PC-3 (cell line): ENCODE results near the gene MEIOSIN. TPM values are rescaled to one million over a fixed set of nuclear protein-coding genes. Genes with fewer than 3 reads are reported as not detected.

Experiments used
- ATAC-seq: fragments of 200-7000 bp; cut with Tn5 transposase; 2 replicates; pipeline ENCODE4 v1.9.1; 2020; ENCODE audit warnings: mild to moderate bottlenecking, moderate library complexity
- BruUV-seq: library from RNA; stranded (reverse); fragments of 400-500 nt; replicated peaks from 2 replicates; lab custom pipeline; 2021; lab: Mats Ljungman, UMichigan
- CTCF ChIA-PET: fragments of 300-600 bp; sonication (Branson Sonifier 250); formaldehyde crosslinking; loops from one replicate; lab custom pipeline; 2022; ENCODE audit warnings: antibody characterized with exemption; lab: Charles Lee
- POLR2A ChIA-PET: fragments of 300-600 bp; sonication (Branson Sonifier 250); formaldehyde crosslinking; loops from one replicate; lab custom pipeline; 2022; ENCODE audit warnings: antibody characterized with exemption; ENCODE audit not compliant: unreplicated experiment; lab: Charles Lee
- DNase-seq: peaks from one replicate; pipeline ENCODE4 v3.0.0-alpha.2; 2015
- H2AFZ ChIP-seq: fragments of 300-600 bp; sonication (generic); 2 replicates; pipeline ENCODE4 v1.6.0; 2016; ENCODE audit warnings: antibody characterized with exemption, low read length
- H3F3A ChIP-seq: fragments of 300-600 bp; sonication (generic); one replicate; pipeline ENCODE4 v1.6.0; 2017; ENCODE audit warnings: antibody characterized with exemption, low read length, control low read depth, mild to moderate bottlenecking; ENCODE audit not compliant: unreplicated experiment
- H3K27ac ChIP-seq: fragments of 300-600 bp; sonication (generic); 2 replicates; pipeline ENCODE4 v1.5.1; 2016; ENCODE audit warnings: mild to moderate bottlenecking, low read length
- H3K27me3 ChIP-seq: fragments of 300-600 bp; sonication (generic); 2 replicates; pipeline ENCODE4 v1.6.1; 2016; ENCODE audit warnings: low read length, mixed read lengths
- H3K36me3 ChIP-seq: fragments of 300-600 bp; sonication (generic); 2 replicates; pipeline ENCODE4 v1.6.1; 2016; ENCODE audit warnings: low read depth, mixed run types, low read length, mixed read lengths
- H3K4me1 ChIP-seq: fragments of 300-600 bp; sonication (generic); 2 replicates; pipeline ENCODE4 v1.5.1; 2016; ENCODE audit warnings: low read length; ENCODE audit not compliant: insufficient read depth
- H3K4me2 ChIP-seq: fragments of 300-600 bp; sonication (generic); 2 replicates; pipeline ENCODE4 v1.6.0; 2016; ENCODE audit warnings: low read length
- H3K4me3 ChIP-seq: fragments of 300-600 bp; sonication (generic); 2 replicates; pipeline ENCODE4 v1.5.1; 2016; ENCODE audit warnings: mild to moderate bottlenecking, low read length, mixed read lengths
- H3K79me2 ChIP-seq: fragments of 300-600 bp; sonication (generic); 2 replicates; pipeline ENCODE4 v1.6.1; 2017; ENCODE audit warnings: low read length, mixed read lengths
- H3K9ac ChIP-seq: fragments of 300-600 bp; sonication (generic); 2 replicates; pipeline ENCODE4 v1.6.0; 2016; ENCODE audit warnings: mild to moderate bottlenecking, low read length
- H3K9me2 ChIP-seq: fragments of 300-600 bp; sonication (generic); replicated peaks from 2 replicates; pipeline ENCODE4 v1.6.1; 2016; ENCODE audit warnings: mixed run types, low read length, mixed read lengths
- H3K9me3 ChIP-seq: fragments of 300-600 bp; sonication (generic); 2 replicates; pipeline ENCODE4 v1.6.1; 2016; ENCODE audit warnings: low read length, mixed read lengths
- H4K20me1 ChIP-seq: fragments of 300-600 bp; sonication (generic); 2 replicates; pipeline ENCODE4 v1.6.1; 2016; ENCODE audit warnings: low read length, mixed read lengths
- EZH2 ChIP-seq: fragments of 300-600 bp; sonication (generic); IDR thresholded peaks from one replicate; pipeline ENCODE4 v1.6.1; 2017; ENCODE audit warnings: antibody characterized with exemption, mild to moderate bottlenecking, low read length; ENCODE audit not compliant: unreplicated experiment
- EZH2phosphoT487 ChIP-seq: fragments of 300-600 bp; sonication (generic); IDR thresholded peaks from 2 replicates; pipeline ENCODE4 v1.6.1; 2018; ENCODE audit warnings: mild to moderate bottlenecking, antibody characterized with exemption, low read length, borderline replicate concordance
- intact Hi-C: fragments of 100-400 bp; cut with micrococcal nuclease; formaldehyde crosslinking; loops from 2 replicates; pipeline ENCODE4 v1.9.0; 2023
- total RNA-seq: library from RNA; depleted of rRNA; stranded (reverse); fragments of >200 nt; gene quantifications from 2 replicates; pipeline ENCODE4 v1.2.3, GENCODE V29; 2014
- TF ChIP-seq, protein P1 (sequence below): fragments of 300-600 bp; sonication (generic); conservative IDR thresholded peaks from 2 replicates; pipeline ENCODE4 v1.5.1; 2017; ENCODE audit warnings: antibody characterized with exemption, low read depth, mild to moderate bottlenecking, low read length

The MEIOSIN gene
- total RNA-seq, 1 experiment from 2014 or later = not detected

DNA sequence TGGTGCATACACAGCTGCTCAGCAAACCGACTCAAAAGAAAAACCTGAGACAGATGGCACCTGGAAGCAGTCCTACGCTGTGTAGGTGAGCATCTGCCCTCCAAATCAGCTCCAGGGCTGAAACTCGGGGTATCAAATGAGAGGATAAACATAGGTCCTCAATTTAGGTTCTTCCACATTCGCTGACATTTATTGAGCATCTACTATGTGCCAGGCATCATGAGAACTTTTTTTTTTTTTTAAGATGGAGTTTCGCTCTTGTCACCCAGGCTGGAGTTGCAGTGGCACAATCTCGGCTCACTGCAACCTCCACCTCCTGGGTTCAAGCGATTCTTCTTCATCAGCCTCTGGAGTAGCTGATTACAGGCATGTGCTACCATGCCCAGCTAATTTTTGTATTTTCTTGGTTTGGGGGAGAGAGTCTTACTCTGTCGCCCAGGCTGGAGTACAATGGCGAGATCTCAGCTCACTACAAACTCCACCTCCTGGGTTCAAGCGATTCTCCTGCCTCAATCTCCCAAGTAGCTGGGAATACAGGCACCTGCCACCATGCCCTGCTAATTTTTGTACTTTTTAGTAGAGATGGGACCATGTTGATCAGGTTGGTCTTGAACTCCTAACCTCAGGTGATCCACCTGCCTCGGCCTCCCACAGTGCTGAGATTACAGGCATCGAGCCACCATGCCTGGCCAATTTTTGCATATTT, 27.4 kb upstream of the MEIOSIN start:
- H2AFZ ChIP-seq = no peak overlapping the region
- TF ChIP-seq EZH2 = no peak
- TF ChIP-seq EZH2phosphoT487 = no peak
- TF ChIP-seq, protein P1, sequence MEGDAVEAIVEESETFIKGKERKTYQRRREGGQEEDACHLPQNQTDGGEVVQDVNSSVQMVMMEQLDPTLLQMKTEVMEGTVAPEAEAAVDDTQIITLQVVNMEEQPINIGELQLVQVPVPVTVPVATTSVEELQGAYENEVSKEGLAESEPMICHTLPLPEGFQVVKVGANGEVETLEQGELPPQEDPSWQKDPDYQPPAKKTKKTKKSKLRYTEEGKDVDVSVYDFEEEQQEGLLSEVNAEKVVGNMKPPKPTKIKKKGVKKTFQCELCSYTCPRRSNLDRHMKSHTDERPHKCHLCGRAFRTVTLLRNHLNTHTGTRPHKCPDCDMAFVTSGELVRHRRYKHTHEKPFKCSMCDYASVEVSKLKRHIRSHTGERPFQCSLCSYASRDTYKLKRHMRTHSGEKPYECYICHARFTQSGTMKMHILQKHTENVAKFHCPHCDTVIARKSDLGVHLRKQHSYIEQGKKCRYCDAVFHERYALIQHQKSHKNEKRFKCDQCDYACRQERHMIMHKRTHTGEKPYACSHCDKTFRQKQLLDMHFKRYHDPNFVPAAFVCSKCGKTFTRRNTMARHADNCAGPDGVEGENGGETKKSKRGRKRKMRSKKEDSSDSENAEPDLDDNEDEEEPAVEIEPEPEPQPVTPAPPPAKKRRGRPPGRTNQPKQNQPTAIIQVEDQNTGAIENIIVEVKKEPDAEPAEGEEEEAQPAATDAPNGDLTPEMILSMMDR = no peak
- H3K4me2 ChIP-seq = no peak overlapping the region
- no peak for ATAC-seq
- DNase-seq = no peak
- no peaks in the 10 kb centered on the region for H4K20me1 ChIP-seq
- H3K9me3 ChIP-seq = no peaks in the 10 kb centered on the region
- no peaks in the 10 kb centered on the region for H3K9me2 ChIP-seq
- H3F3A ChIP-seq = no peaks in the 10 kb centered on the region
- no peak overlapping the region for H3K27ac ChIP-seq
- no peaks in the 10 kb centered on the region for H3K27me3 ChIP-seq
- H3K4me3 ChIP-seq = no peak overlapping the region
- ChIA-PET POLR2A (no interaction called here), CTCF (no interaction called here)
- no peak overlapping the region for H3K9ac ChIP-seq
- H3K79me2 ChIP-seq = no peaks in the 10 kb centered on the region
- BruUV-seq = no TSS peak
- no peaks in the 10 kb centered on the region for H3K36me3 ChIP-seq
- intact Hi-C loops = no loop called here
- H3K4me1 ChIP-seq = no peaks in the 10 kb centered on the region

DNA sequence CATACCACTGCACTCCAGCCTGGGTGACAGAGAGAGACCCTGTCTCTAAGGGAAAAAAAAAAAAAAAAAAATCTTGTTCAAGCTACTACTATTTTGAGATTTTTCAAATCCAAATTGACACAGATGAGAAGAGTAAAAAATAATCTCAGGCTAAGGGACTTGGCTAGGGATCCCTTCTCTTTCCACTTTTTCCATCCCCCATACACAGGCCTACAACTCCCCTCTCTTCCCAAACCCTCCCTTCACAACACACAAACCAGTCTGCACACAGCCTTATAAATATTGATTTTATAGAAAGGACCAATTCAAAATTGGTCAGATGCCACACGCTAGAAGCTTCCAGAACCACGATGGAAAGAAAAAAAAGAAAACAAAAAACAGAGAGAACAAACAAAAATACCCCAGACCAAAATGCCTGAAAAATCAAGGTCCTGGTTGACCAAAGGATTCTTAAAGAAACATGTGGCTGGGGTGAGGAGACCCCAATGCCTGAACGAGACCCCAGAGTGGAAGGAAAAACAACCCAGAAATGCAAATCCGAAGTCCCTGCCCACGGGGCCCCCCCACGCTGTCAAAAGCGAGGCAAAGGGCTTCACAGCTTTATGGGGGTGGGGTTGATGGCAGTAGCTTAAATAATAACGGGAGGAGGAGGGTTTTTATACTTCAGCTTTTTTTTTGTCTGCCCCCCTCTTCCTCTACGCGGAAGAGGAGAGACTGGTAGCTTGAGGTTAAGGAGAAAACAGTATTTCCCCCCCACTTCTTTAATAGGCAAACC, 22.7 kb upstream of the MEIOSIN start:
- Histone ChIP-seq H3K9me3 (no peaks in the 10 kb centered on the region), H2AFZ (no peak overlapping the region), H3K27me3 (no peaks in the 10 kb centered on the region), H3K4me3 (no peak overlapping the region), H3K79me2 (peaks cover 13% of the 10 kb centered on the region), H3K36me3 (no peaks in the 10 kb centered on the region), H3K27ac (no peak overlapping the region), H3K9ac (no peak overlapping the region), H3F3A (no peaks in the 10 kb centered on the region), H3K9me2 (no peaks in the 10 kb centered on the region), H3K4me2 (no peak overlapping the region), H3K4me1 (no peaks in the 10 kb centered on the region), H4K20me1 (no peaks in the 10 kb centered on the region)
- ATAC-seq = no peak
- ChIA-PET CTCF (no interaction called here), POLR2A (no interaction called here)
- intact Hi-C loops = no loop called here
- TF ChIP-seq, protein P1 = no peak
- TF ChIP-seq EZH2phosphoT487 (no peak), EZH2 (no peak)
- no peak for DNase-seq
- no TSS peak for BruUV-seq
